HFFc6 (cell line): Measurements from ENCODE around the gene ATP6AP1. TPM values are rescaled to one million over a fixed set of nuclear protein-coding genes. Genes with fewer than 3 reads are reported as not detected.
"Not testable (repeated sequence)": the region's sequence is repeated elsewhere in the genome, so short reads cannot be mapped to it uniquely, and the experiment has no call there.

Experiments used
- DNase-seq: peaks from one replicate; pipeline ENCODE4 v3.0.0-alpha.2; 2018
- H3K27ac Mint-ChIP-seq: 2 replicates; pipeline ENCODE4 v1.8.0; 2020; ENCODE audit warnings: mild to moderate bottlenecking, mixed read lengths
- H3K27me3 Mint-ChIP-seq: 2 replicates; pipeline ENCODE4 v1.8.0; 2021; ENCODE audit warnings: mild to moderate bottlenecking, moderate library complexity, mixed read lengths; ENCODE audit not compliant: insufficient read depth
- H3K36me3 Mint-ChIP-seq: 2 replicates; pipeline ENCODE4 v1.8.0; 2021; ENCODE audit warnings: low read depth, mixed read lengths
- H3K4me1 Mint-ChIP-seq: 2 replicates; pipeline ENCODE4 v1.8.0; 2020; ENCODE audit warnings: low read depth, mixed read lengths
- H3K4me3 Mint-ChIP-seq: 2 replicates; pipeline ENCODE4 v1.8.0; 2020; ENCODE audit warnings: mild to moderate bottlenecking, moderate library complexity, mixed read lengths
- H3K9me3 Mint-ChIP-seq: 2 replicates; pipeline ENCODE4 v1.8.0; 2020; ENCODE audit warnings: mild to moderate bottlenecking, mixed read lengths
- total RNA-seq, 6 experiments: library from RNA; stranded (reverse); fragmentation: NEBNext Ultra II Directional; extraction: Animal tissue kit (Norgen Biotek cat#: 25700); gene quantifications; 2 replicates in 1 of 6; 3 replicates in 5 of 6; pipeline ENCODE4 v1.2.3, GENCODE V29; 2021
- TF ChIP-seq, protein P1 (sequence below): fragments of 200-600 bp; sonication (generic); IDR thresholded peaks from 2 replicates; pipeline ENCODE4 v1.5.0; 2021; ENCODE audit warnings: antibody characterized with exemption, mild to moderate bottlenecking

The ATP6AP1 gene
- total RNA-seq, 6 experiments from 2014 or later: 107 to 154 (median 123) TPM

DNA sequence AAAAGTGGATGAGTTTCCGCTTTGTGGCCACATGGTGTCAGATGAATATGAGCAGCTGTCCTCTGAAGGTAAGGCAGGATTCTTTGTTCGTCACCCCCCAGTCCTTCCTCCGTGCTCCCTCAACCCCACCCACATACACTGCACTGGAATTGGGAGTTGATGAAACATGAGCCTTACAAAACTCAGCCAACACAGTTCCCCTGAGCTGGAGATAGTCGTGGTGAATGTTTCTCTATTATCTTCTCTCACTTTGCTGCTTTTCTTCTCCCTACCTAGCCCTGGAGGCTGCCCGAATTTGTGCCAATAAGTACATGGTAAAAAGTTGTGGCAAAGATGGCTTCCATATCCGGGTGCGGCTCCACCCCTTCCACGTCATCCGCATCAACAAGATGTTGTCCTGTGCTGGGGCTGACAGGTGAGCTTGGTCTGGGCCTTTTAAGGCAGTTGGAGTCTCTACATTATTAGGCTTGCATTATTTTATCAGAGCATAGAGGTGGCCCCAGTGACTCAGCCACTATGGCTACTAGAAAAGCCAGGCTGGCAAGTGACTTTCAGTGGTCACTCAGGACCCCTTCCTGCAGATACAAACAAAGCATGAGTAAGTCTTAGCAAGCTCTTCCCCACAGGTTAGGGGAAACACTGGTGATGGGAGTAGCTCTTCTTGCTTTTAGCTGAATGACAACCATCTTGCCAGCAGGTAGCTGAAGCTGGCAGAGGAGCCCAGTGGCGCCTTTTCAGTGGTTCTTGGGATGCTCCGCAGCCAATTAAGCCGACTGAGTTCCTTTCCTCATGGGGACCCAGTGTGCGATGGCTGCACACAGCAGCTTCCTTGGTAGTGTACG lies 28.7 kb upstream of the ATP6AP1 start:
- TF ChIP-seq, protein P1, sequence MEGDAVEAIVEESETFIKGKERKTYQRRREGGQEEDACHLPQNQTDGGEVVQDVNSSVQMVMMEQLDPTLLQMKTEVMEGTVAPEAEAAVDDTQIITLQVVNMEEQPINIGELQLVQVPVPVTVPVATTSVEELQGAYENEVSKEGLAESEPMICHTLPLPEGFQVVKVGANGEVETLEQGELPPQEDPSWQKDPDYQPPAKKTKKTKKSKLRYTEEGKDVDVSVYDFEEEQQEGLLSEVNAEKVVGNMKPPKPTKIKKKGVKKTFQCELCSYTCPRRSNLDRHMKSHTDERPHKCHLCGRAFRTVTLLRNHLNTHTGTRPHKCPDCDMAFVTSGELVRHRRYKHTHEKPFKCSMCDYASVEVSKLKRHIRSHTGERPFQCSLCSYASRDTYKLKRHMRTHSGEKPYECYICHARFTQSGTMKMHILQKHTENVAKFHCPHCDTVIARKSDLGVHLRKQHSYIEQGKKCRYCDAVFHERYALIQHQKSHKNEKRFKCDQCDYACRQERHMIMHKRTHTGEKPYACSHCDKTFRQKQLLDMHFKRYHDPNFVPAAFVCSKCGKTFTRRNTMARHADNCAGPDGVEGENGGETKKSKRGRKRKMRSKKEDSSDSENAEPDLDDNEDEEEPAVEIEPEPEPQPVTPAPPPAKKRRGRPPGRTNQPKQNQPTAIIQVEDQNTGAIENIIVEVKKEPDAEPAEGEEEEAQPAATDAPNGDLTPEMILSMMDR: no peak
- peaks cover 23% of the 10 kb centered on the region for H3K36me3 Mint-ChIP-seq
- peaks cover 51% of the 10 kb centered on the region for H3K27me3 Mint-ChIP-seq
- peaks cover 31% of the 10 kb centered on the region for H3K9me3 Mint-ChIP-seq
- DNase-seq: no peak
- peak overlapping the region; percentile 98 for H3K4me3 Mint-ChIP-seq
- H3K27ac Mint-ChIP-seq: peak overlapping the region; percentile 99
- H3K4me1 Mint-ChIP-seq: peaks cover 6% of the 10 kb centered on the region; the same call in 1 of the 2 replicates

DNA sequence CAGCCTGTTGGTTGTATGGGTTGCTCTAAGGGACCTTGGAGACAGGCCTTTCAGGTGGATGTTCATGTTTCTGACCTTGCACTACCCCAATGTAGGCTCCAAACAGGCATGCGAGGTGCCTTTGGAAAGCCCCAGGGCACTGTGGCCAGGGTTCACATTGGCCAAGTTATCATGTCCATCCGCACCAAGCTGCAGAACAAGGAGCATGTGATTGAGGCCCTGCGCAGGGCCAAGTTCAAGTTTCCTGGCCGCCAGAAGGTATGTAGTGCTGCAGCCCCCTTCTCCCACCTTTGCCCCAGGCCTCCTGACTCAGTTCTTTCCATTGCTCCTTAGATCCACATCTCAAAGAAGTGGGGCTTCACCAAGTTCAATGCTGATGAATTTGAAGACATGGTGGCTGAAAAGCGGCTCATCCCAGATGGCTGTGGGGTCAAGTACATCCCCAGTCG lies 28.1 kb upstream of the ATP6AP1 start:
- DNase-seq, H3K4me1 Mint-ChIP-seq: not testable (repeated sequence)
- Mint-ChIP-seq H3K27ac (peak overlapping the region; percentile 99), H3K9me3 (peaks cover 31% of the 10 kb centered on the region), H3K4me3 (peak overlapping the region; percentile 98), H3K27me3 (peaks cover 51% of the 10 kb centered on the region), H3K36me3 (peaks cover 23% of the 10 kb centered on the region)

GRCh38 chrX:154401045-154401799 lies 27.3 kb upstream of the ATP6AP1 start:
- H3K9me3 Mint-ChIP-seq: peaks cover 31% of the 10 kb centered on the region
- H3K36me3 Mint-ChIP-seq: peaks cover 23% of the 10 kb centered on the region
- H3K4me3 Mint-ChIP-seq: peak overlapping the region; percentile 98
- TF ChIP-seq, protein P1: no peak
- peaks cover 6% of the 10 kb centered on the region; the same call in 1 of the 2 replicates for H3K4me1 Mint-ChIP-seq
- H3K27ac Mint-ChIP-seq: peak overlapping the region; percentile 99
- peak; percentile 41 for DNase-seq
- peaks cover 51% of the 10 kb centered on the region for H3K27me3 Mint-ChIP-seq

DNA sequence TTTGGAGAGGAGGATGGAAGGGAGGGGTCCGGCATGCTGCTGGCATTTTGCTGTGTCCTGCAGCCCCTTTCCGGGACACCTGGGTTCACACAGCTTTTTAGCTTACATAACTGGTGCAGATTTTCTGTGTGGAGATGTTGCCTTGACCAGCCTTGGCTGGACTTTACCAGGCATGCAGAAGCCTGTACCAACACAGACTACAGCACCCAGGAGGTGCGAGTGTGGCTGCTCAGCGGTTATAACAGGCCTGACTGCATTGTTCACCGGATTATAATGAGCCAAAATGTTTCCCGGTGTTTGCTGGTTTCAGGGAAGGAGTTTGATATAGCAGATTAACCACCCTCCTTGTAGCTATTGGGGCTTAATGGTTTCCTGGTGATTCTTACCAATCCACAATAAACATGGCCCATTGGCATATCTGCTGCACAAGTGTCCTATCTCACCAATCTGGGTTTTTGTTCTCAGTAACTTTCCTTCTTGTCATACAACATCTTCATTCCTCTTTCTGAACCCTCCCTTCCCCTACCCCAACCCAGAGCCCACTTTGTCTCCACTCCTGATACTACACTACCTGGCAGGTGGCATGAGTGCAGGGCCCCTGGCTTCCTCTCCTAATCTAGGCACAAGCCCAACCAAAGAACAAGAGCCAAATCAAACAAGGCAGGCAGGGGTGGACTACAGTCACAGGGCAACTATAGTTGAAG lies 26.4 kb upstream of the ATP6AP1 start:
- TF ChIP-seq, protein P1: no peak

GRCh38 chrX:154402622-154403127 lies 25.8 kb upstream of the ATP6AP1 start:
- Mint-ChIP-seq H3K9me3 (peaks cover 31% of the 10 kb centered on the region), H3K4me3 (no peak overlapping the region), H3K27ac (peak overlapping the region; percentile 99), H3K4me1 (peaks cover 6% of the 10 kb centered on the region; the same call in 1 of the 2 replicates), H3K36me3 (peaks cover 23% of the 10 kb centered on the region), H3K27me3 (peaks cover 51% of the 10 kb centered on the region)
- TF ChIP-seq, protein P1: no peak
- no peak for DNase-seq

More for the DNA sequence above, 26.4 kb upstream of the ATP6AP1 start:
- peak overlapping the region; percentile 99 for H3K27ac Mint-ChIP-seq
- H3K4me3 Mint-ChIP-seq: peak overlapping the region; percentile 98; the same call in 1 of the 2 replicates
- H3K36me3 Mint-ChIP-seq: peaks cover 23% of the 10 kb centered on the region
- H3K27me3 Mint-ChIP-seq: peaks cover 51% of the 10 kb centered on the region
- H3K4me1 Mint-ChIP-seq: peaks cover 6% of the 10 kb centered on the region; the same call in 1 of the 2 replicates
- DNase-seq: peak; percentile 53
- H3K9me3 Mint-ChIP-seq: peaks cover 31% of the 10 kb centered on the region
